GM06990 (cell line): ENCODE measurements around the gene TPPP2.
"Not testable (repeated sequence)": the region's sequence is repeated elsewhere in the genome, so short reads cannot be mapped to it uniquely, and the experiment has no call there.

Experiments used
- DNase-seq: peaks from one replicate; pipeline ENCODE4 v3.0.0-alpha.2; 2011; ENCODE audit not compliant: insufficient read length; ENCODE audit errors: extremely low read depth
- H3K27me3 ChIP-seq: replicated peaks from 2 replicates; pipeline ENCODE4 v1.6.0; 2011; ENCODE audit warnings: low read length; ENCODE audit not compliant: control insufficient read depth, insufficient read depth
- H3K36me3 ChIP-seq: 2 replicates; pipeline ENCODE4 v1.5.1; 2011; ENCODE audit warnings: low read length; ENCODE audit not compliant: control insufficient read depth, insufficient read depth
- H3K4me3 ChIP-seq: replicated peaks from 2 replicates; pipeline ENCODE4 v1.5.1; 2011; ENCODE audit warnings: low read depth, mild to moderate bottlenecking, control low read depth, low read length
- CTCF ChIP-seq: IDR thresholded peaks from 2 replicates; pipeline ENCODE4 v1.5.1; 2011; ENCODE audit warnings: low read length, control low read depth, mild to moderate bottlenecking, inconsistent platforms; ENCODE audit not compliant: insufficient read depth, poor library complexity, severe bottlenecking

TPPP2 gene

DNA sequence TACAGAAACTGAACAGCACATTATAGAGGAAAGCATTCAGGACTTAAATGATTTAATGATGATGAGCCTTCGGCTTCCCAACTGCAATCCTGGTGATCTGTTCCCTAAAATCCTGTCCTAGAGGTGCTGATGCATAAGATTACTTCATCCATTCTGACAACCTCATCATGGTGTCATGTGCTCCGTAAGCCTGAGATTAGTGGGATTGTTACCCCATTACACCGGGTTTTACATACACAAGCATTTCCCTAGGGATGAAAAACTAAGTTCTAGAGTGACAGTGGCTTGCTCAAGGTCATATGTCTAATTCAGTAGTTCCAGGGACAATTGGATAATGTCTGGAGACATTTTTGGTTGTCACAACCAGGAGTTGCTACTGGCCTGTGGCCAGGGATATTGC is 7.1 kb downstream of the TPPP2 start:
- TF ChIP-seq CTCF, result no peak
- Histone ChIP-seq H3K4me3 (no peak overlapping the region), H3K27me3 (0 out of 2 replicates have a peak, but pooled peaks cover 1% of the 10 kb centered on the region), H3K36me3 (no peaks in the 10 kb centered on the region)
- no peak for DNase-seq

DNA sequence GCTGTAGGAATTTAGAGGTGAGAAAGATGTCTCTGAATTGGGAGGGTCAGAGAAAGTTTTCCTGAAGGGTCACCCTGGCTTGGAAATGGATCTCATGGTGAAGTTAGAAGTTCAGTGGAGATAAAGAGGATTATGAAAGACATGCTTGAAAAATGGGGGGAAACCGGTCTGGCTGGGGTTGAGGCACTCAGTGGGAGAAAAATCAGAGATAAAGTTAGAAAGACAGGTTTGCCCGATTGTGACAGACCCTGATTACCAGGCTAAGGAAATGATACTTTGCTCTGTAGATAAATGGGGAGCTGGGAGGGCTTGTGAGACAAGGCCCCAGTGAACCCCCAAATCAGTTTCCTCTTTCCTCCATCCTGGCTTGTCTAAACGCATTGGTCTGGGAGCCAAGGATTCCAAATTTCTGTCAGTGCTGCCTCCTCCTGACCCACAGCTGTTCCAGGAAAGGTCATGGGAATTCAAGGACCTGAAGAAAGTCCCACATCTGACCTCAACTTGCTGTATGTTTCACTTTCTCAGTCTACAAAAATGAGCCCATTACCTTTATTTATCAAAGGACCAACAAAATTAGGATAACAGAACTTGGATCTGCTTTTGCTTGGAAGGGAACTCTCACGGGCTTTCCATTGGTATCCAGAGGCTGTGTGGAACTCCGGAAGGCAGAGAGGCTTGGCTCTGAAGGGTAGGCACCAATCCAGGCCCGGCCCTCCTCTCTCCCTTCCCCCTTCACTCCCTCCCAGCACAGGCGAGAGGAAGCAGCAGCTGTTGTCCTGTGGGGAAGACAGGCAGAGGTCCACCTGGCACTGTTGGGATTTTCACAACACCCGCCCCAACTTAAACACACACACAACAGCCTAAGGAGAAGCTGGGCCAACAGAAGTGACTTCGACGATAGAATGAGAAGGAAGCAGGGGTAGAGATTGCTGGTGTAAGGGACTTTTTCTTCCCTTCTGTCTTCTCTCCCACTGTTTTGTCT is 8.7 kb downstream of the TPPP2 start:
- Histone ChIP-seq H3K36me3 (no peaks in the 10 kb centered on the region), H3K27me3 (no peaks in the 10 kb centered on the region), H3K4me3 (no peak overlapping the region)
- no peak for TF ChIP-seq CTCF
- no peak for DNase-seq

DNA sequence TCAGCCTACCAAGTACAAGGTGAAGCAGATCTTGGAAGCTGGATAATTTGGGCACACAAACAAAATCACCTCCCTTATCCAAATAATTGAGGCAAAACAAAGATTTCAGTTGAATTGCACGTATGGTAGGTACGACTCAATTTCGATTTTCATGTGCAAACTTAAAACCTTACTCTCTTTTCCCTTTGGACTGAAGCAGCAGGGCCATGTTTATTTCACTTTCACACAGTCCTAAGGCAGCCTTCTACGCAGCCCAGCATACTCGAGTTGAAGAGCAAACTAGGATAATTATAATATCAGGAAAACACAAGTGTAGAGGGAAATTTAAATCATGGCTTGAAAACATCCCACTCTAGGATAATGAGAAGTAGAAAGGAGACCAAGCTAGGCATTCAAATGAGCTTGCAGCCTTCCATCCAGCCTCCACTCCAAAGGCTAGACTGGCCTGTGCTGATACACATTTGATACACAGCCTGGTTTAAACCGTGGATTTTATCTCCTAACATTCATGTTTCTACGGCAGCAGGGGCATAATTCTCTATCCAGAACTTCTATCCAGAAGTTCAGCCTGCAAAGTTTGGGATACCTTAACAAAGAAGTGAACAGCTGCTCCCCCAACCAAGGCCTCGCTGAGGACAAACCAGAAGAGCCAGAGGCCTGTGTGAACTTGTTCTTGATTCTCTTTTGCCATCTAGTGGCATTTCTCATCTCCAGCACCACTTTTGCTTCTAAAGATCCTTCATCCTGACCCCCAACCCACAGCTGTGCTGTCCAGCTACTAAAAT is 9.8 kb downstream of the TPPP2 start:
- no peak for DNase-seq
- H3K36me3 ChIP-seq, result no peaks in the 10 kb centered on the region
- no peaks in the 10 kb centered on the region; the same call in 1 of the 2 replicates for H3K27me3 ChIP-seq
- no peak overlapping the region for H3K4me3 ChIP-seq
- peak; percentile 59 for TF ChIP-seq CTCF

GRCh38 chr14:21040370-21040925 is 10.4 kb downstream of the TPPP2 start:
- TF ChIP-seq CTCF, result no peak
- no peaks in the 10 kb centered on the region for H3K36me3 ChIP-seq
- no peaks in the 10 kb centered on the region; the same call in 1 of the 2 replicates for H3K27me3 ChIP-seq
- DNase-seq, result no peak
- no peak overlapping the region for H3K4me3 ChIP-seq

GRCh38 chr14:21040941-21041340 is 10.9 kb downstream of the TPPP2 start:
- H3K27me3 ChIP-seq, H3K4me3 ChIP-seq, DNase-seq, H3K36me3 ChIP-seq: not testable (repeated sequence)
